Mesothelial cell of epicardium (in vitro differentiated cells): Measurements from ENCODE around the gene UPK1A. TPM values are rescaled to one million over a fixed set of nuclear protein-coding genes. Genes with fewer than 3 reads are reported as not detected.

Experiments used
- DNase-seq, 2 experiments: peaks; one replicate each; pipeline ENCODE4 v3.0.0; 2021; ENCODE audit warnings: low spot score in 2 of 2; ENCODE audit not compliant: unreplicated experiment in 2 of 2
- H3K27ac Mint-ChIP-seq: 2 replicates; pipeline ENCODE4 v1.8.0; 2021; ENCODE audit warnings: mixed read lengths
- H3K27me3 Mint-ChIP-seq: 2 replicates; pipeline ENCODE4 v1.8.0; 2021; ENCODE audit warnings: low read depth, mixed read lengths
- H3K36me3 Mint-ChIP-seq: 2 replicates; pipeline ENCODE4 v1.8.0; 2021; ENCODE audit warnings: mixed read lengths
- H3K4me1 Mint-ChIP-seq: 2 replicates; pipeline ENCODE4 v1.8.0; 2021; ENCODE audit warnings: mixed read lengths
- H3K4me3 Mint-ChIP-seq: 2 replicates; pipeline ENCODE4 v1.8.0; 2021; ENCODE audit warnings: mild to moderate bottlenecking, moderate library complexity, mixed read lengths
- H3K9me3 Mint-ChIP-seq: 2 replicates; pipeline ENCODE4 v1.8.0; 2021; ENCODE audit warnings: mixed read lengths
- CTCF ChIP-seq: fragments of 200-600 bp; sonication (generic); IDR thresholded peaks from one replicate; pipeline ENCODE4 v1.5.0; 2021; ENCODE audit warnings: antibody characterized with exemption; ENCODE audit not compliant: unreplicated experiment
- total RNA-seq: library from RNA; stranded (reverse); gene quantifications from 3 replicates; pipeline ENCODE4 v1.2.1, GENCODE V29; 2021

Gene UPK1A
- total RNA-seq, 1 donor from 2014 or later, result 2.0 TPM

- H3K4me3 Mint-ChIP-seq, result no peak overlapping the region
- no peak overlapping the region for H3K27ac Mint-ChIP-seq
- no peak for TF ChIP-seq CTCF
- DNase-seq, result no peak
- H3K36me3 Mint-ChIP-seq, result no peaks in the 10 kb centered on the region
- H3K9me3 Mint-ChIP-seq, result no peaks in the 10 kb centered on the region
- no peaks in the 10 kb centered on the region for H3K27me3 Mint-ChIP-seq
- H3K4me1 Mint-ChIP-seq, result peaks cover 17% of the 10 kb centered on the region
Observed at GRCh38 chr19:35713904-35714495, 47.7 kb downstream of the UPK1A start.

- Mint-ChIP-seq H3K9me3 (no peaks in the 10 kb centered on the region), H3K4me3 (peak overlapping the region; percentile 51), H3K27me3 (no peaks in the 10 kb centered on the region), H3K4me1 (peaks cover 24% of the 10 kb centered on the region), H3K36me3 (no peaks in the 10 kb centered on the region), H3K27ac (no peak overlapping the region)
- no peak for DNase-seq
- TF ChIP-seq CTCF, result no peak
Observed at GRCh38 chr19:35714601-35715354, 48.5 kb downstream of the UPK1A start.

DNA sequence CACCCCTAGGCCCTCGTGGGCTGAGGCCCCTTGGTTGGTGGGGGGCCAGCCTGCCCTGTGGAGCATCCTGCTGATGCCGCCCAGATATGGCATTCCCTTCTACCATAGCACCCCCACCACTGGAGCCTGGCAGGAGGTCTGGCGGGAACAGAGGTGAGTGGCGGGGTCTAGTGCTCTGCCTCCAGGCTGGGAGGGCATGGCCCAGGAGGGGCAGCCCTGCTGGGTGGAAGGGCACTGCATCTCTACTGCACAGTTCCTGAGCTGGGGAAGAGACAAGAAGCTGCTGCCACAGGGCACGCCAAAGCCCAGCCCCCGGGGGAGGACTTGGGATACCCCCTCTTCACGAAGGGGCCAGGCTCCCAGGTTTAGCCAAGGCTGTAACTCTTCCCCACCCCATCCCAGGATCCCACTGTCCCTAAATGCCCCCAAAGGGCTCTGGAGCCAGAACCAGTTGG lies 49.1 kb downstream of the UPK1A start:
- DNase-seq, result no peak
- TF ChIP-seq CTCF, result no peak
- peaks cover 2% of the 10 kb centered on the region for H3K36me3 Mint-ChIP-seq
- peaks cover 24% of the 10 kb centered on the region for H3K4me1 Mint-ChIP-seq
- H3K9me3 Mint-ChIP-seq, result no peaks in the 10 kb centered on the region
- H3K27me3 Mint-ChIP-seq, result no peaks in the 10 kb centered on the region
- no peak overlapping the region for H3K4me3 Mint-ChIP-seq
- no peak overlapping the region for H3K27ac Mint-ChIP-seq

DNA sequence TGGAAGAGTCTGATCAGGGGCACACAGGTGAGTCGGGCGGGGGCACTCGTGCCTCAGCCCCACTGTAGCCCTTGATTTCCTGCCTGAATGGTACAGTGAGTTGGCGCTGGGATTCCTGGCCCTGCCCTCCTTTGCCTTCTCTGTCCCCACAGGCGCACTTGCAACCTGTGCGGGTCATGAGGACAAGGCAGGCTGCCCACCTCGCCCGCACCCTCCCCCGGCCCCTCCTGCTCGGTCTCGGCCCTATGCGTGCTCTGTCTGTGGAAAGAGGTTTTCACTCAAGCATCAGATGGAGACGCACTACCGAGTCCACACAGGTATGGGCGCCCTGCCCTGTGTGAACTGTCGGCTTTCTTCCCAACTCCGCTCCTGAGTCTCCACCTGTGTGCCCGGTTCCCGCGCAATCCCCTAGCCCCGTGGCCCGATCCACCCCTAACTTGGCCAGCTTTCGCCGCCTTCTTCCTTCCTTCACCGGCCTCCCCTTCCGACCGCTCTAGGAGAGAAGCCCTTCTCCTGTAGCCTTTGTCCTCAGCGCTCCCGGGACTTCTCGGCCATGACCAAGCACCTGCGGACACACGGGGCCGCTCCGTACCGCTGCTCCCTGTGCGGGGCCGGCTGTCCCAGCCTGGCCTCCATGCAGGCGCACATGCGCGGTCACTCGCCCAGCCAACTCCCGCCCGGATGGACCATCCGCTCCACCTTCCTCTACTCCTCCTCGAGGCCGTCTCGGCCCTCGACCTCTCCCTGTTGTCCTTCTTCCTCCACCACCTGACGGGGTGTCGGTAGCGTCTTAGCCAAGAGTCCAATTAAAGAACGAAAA lies 49.9 kb downstream of the UPK1A start:
- H3K9me3 Mint-ChIP-seq, result no peaks in the 10 kb centered on the region
- H3K27ac Mint-ChIP-seq, result peak overlapping the region; percentile 86
- peaks cover 24% of the 10 kb centered on the region for H3K4me1 Mint-ChIP-seq
- peaks cover 2% of the 10 kb centered on the region for H3K36me3 Mint-ChIP-seq
- H3K27me3 Mint-ChIP-seq, result no peaks in the 10 kb centered on the region
- H3K4me3 Mint-ChIP-seq, result peak overlapping the region; percentile 85
- peak in 1 of 2 experiments; percentile 74 for DNase-seq
- no peak for TF ChIP-seq CTCF

DNA sequence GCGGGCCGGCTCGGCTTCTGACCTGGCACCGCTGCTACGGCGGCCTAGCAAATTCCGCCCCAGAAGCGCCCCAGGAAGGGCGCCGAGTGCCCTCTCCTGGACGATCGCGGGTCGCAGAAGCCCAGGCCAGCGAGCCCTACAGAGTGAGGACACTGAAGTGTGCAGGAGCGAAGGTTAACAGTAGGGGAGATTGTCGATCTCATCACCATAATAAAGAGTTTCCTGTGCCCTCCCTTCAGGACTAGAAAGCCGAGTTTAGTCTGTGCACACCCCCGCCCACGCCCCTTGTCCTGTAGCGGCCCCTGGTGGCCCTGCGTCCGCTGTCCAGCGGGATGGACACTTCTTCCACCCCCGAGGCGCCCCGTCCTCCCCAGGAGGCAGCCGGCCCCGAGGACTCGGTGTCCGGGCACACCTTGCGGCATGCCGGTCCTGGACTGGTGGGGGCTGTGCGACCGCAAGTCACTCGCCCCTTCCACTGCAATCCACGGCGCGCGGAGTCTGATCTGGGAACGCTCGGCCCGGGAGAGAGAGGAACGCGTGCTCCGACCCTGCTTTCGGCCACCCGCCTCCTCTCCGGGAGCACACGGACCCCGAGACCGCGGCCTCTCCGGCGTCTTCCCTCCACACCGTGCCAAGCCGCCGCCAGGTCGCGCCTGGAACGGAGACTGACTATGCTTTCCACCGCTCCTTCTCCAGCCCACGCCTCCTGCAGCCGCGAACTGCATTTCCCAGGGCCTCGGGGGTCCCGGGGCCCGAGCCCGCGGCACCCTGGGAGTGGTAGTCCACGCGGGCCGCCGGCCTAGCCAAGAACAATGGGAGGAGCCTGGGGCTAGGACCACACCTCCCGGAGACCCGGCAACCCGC lies 50.7 kb downstream of the UPK1A start:
- H3K27me3 Mint-ChIP-seq, result no peaks in the 10 kb centered on the region
- no peaks in the 10 kb centered on the region for H3K9me3 Mint-ChIP-seq
- H3K4me3 Mint-ChIP-seq, result peak overlapping the region; percentile 85
- DNase-seq, result peak; percentile 77 to 89
- H3K36me3 Mint-ChIP-seq, result peaks cover 2% of the 10 kb centered on the region
- peaks cover 24% of the 10 kb centered on the region for H3K4me1 Mint-ChIP-seq
- peak; percentile 74 for TF ChIP-seq CTCF
- peak overlapping the region; percentile 86 for H3K27ac Mint-ChIP-seq
